Neural progenitor cell (in vitro differentiated cells): ENCODE results near the gene VAPB. TPM values are rescaled to one million over a fixed set of nuclear protein-coding genes. Genes with fewer than 3 reads are reported as not detected.

Source experiments
- DNase-seq: peaks from one replicate; pipeline ENCODE4 v3.0.0-alpha.2; 2016; ENCODE audit warnings: low spot score
- H2AFZ ChIP-seq: fragments of 200-600 bp; sonication (generic); replicated peaks from 2 replicates; pipeline ENCODE4 v1.6.1; 2016; ENCODE audit warnings: antibody characterized with exemption
- H3F3A ChIP-seq: fragments of 200-600 bp; sonication (generic); 2 replicates; pipeline ENCODE4 v1.6.1; 2016; ENCODE audit warnings: antibody characterized with exemption, low read depth
- H3K27ac ChIP-seq: fragments of 200-600 bp; sonication (generic); 2 replicates; pipeline ENCODE4 v1.5.1; 2016; ENCODE audit warnings: mild to moderate bottlenecking
- H3K27me3 ChIP-seq: fragments of 200-600 bp; sonication (generic); 2 replicates; pipeline ENCODE4 v1.6.1; 2016; ENCODE audit warnings: mild to moderate bottlenecking, moderate library complexity
- H3K36me3 ChIP-seq: fragments of 200-600 bp; sonication (generic); 2 replicates; pipeline ENCODE4 v1.5.1; 2016
- H3K4me1 ChIP-seq: fragments of 200-600 bp; sonication (generic); 2 replicates; pipeline ENCODE4 v1.6.1; 2016; ENCODE audit warnings: mixed run types
- H3K4me2 ChIP-seq: fragments of 200-600 bp; sonication (generic); 2 replicates; pipeline ENCODE4 v1.6.1; 2016
- H3K4me3 ChIP-seq: fragments of 200-600 bp; sonication (generic); 2 replicates; pipeline ENCODE4 v1.5.1; 2016
- H3K79me2 ChIP-seq: fragments of 200-600 bp; sonication (generic); 2 replicates; pipeline ENCODE4 v1.6.1; 2016; ENCODE audit warnings: low read depth
- H3K9ac ChIP-seq: fragments of 200-600 bp; sonication (generic); 2 replicates; pipeline ENCODE4 v1.6.1; 2016
- H3K9me3 ChIP-seq: fragments of 200-600 bp; sonication (generic); 2 replicates; pipeline ENCODE4 v1.5.1; 2016; ENCODE audit warnings: low read depth
- H4K20me1 ChIP-seq: fragments of 200-600 bp; sonication (generic); 2 replicates; pipeline ENCODE4 v1.6.1; 2016; ENCODE audit warnings: low read depth
- H3K27ac Mint-ChIP-seq: 3 replicates; pipeline ENCODE4 v1.8.0; 2021; ENCODE audit warnings: mixed read lengths
- H3K27me3 Mint-ChIP-seq: 2 replicates; pipeline ENCODE4 v1.8.0; 2022; ENCODE audit warnings: low read depth, mild to moderate bottlenecking, inconsistent platforms, moderate library complexity, mixed read lengths; ENCODE audit not compliant: insufficient read depth
- H3K36me3 Mint-ChIP-seq: 3 replicates; pipeline ENCODE4 v1.8.0; 2021; ENCODE audit warnings: mixed read lengths
- H3K4me1 Mint-ChIP-seq: 3 replicates; pipeline ENCODE4 v1.8.0; 2021; ENCODE audit warnings: mixed read lengths
- H3K4me3 Mint-ChIP-seq: 3 replicates; pipeline ENCODE4 v1.8.0; 2021; ENCODE audit warnings: mild to moderate bottlenecking, moderate library complexity, mixed read lengths
- H3K9me3 Mint-ChIP-seq: 3 replicates; pipeline ENCODE4 v1.8.0; 2020; ENCODE audit warnings: mixed read lengths
- CTCF ChIP-seq: fragments of 200-600 bp; sonication (generic); IDR thresholded peaks from 2 replicates; pipeline ENCODE4 v1.5.1; 2017; ENCODE audit warnings: antibody characterized with exemption, mild to moderate bottlenecking
- EZH2 ChIP-seq: fragments of 200-600 bp; sonication (generic); IDR thresholded peaks from 2 replicates; pipeline ENCODE4 v1.6.1; 2017; ENCODE audit warnings: antibody characterized with exemption, mild to moderate bottlenecking, moderate library complexity
- EZH2phosphoT487 ChIP-seq: fragments of 200-600 bp; sonication (generic); IDR thresholded peaks from 2 replicates; pipeline ENCODE4 v1.6.1; 2017; ENCODE audit warnings: antibody characterized with exemption
- total RNA-seq: library from RNA; depleted of rRNA; stranded (reverse); fragments of >200 nt; gene quantifications from 2 replicates; pipeline ENCODE4 v1.2.3, GENCODE V29; 2015; ENCODE audit warnings: low replicate concordance

Gene VAPB
- total RNA-seq, 1 donor from 2014 or later = 31.9 TPM

GRCh38 chr20:58471193-58472164, 82.5 kb downstream of the VAPB start:
- Histone ChIP-seq H3K4me1 (no peaks in the 10 kb centered on the region), H3K4me3 (no peak overlapping the region), H3F3A (no peaks in the 10 kb centered on the region), H3K9ac (no peak overlapping the region), H2AFZ (no peak overlapping the region), H4K20me1 (no peaks in the 10 kb centered on the region), H3K4me2 (no peak overlapping the region), H3K79me2 (no peaks in the 10 kb centered on the region), H3K9me3 (no peaks in the 10 kb centered on the region), H3K27me3 (no peaks in the 10 kb centered on the region), H3K36me3 (no peaks in the 10 kb centered on the region), H3K27ac (no peak overlapping the region)
- Mint-ChIP-seq H3K36me3 (no peaks in the 10 kb centered on the region), H3K27ac (no peak overlapping the region), H3K9me3 (peaks cover 2% of the 10 kb centered on the region), H3K4me3 (no peak overlapping the region), H3K27me3 (peaks cover 9% of the 10 kb centered on the region), H3K4me1 (no peaks in the 10 kb centered on the region)
- DNase-seq = no peak
- TF ChIP-seq EZH2phosphoT487 (no peak), CTCF (no peak), EZH2 (no peak)

- DNase-seq = no peak
- H3K9me3 ChIP-seq = no peaks in the 10 kb centered on the region
- no peaks in the 10 kb centered on the region for H3K36me3 Mint-ChIP-seq
- H3K27ac ChIP-seq = no peak overlapping the region
- peaks cover 11% of the 10 kb centered on the region for H3K27me3 Mint-ChIP-seq
- no peaks in the 10 kb centered on the region for H3K36me3 ChIP-seq
- H3K27ac Mint-ChIP-seq = no peak overlapping the region
- no peak overlapping the region for H3K4me3 Mint-ChIP-seq
- H3K4me1 ChIP-seq = no peaks in the 10 kb centered on the region
- H3F3A ChIP-seq = no peaks in the 10 kb centered on the region
- H3K4me3 ChIP-seq = no peak overlapping the region
- peaks cover 3% of the 10 kb centered on the region for H3K9me3 Mint-ChIP-seq
- TF ChIP-seq CTCF (no peak), EZH2phosphoT487 (no peak), EZH2 (no peak)
- H3K79me2 ChIP-seq = no peaks in the 10 kb centered on the region
- H3K27me3 ChIP-seq = no peaks in the 10 kb centered on the region
- H3K4me1 Mint-ChIP-seq = no peaks in the 10 kb centered on the region
- no peaks in the 10 kb centered on the region for H4K20me1 ChIP-seq
- no peak overlapping the region for H2AFZ ChIP-seq
- H3K4me2 ChIP-seq = no peak overlapping the region
- no peak overlapping the region for H3K9ac ChIP-seq
Observed at GRCh38 chr20:58472273-58473018, 83.4 kb downstream of the VAPB start.

GRCh38 chr20:58473453-58474425, 84.7 kb downstream of the VAPB start:
- DNase-seq = no peak
- Histone ChIP-seq H3K9ac (no peak overlapping the region), H4K20me1 (no peaks in the 10 kb centered on the region), H3K27me3 (no peaks in the 10 kb centered on the region), H3K27ac (no peak overlapping the region), H3K4me3 (no peak overlapping the region), H3K4me1 (no peaks in the 10 kb centered on the region), H3K4me2 (no peak overlapping the region), H3F3A (no peaks in the 10 kb centered on the region), H3K36me3 (no peaks in the 10 kb centered on the region), H3K9me3 (no peaks in the 10 kb centered on the region), H3K79me2 (no peaks in the 10 kb centered on the region), H2AFZ (no peak overlapping the region)
- H3K4me1 Mint-ChIP-seq = no peaks in the 10 kb centered on the region
- no peak overlapping the region for H3K4me3 Mint-ChIP-seq
- H3K27me3 Mint-ChIP-seq = peaks cover 9% of the 10 kb centered on the region
- peaks cover 11% of the 10 kb centered on the region for H3K9me3 Mint-ChIP-seq
- no peak overlapping the region for H3K27ac Mint-ChIP-seq
- TF ChIP-seq CTCF = no peak
- TF ChIP-seq EZH2phosphoT487 = no peak
- no peak for TF ChIP-seq EZH2
- H3K36me3 Mint-ChIP-seq = no peaks in the 10 kb centered on the region
